BE2C (cell line): ENCODE measurements around the gene TFB2M.
"Not testable (repeated sequence)": the region's sequence is repeated elsewhere in the genome, so short reads cannot be mapped to it uniquely, and the experiment has no call there.

Experiments used
- DNase-seq: peaks from one replicate; pipeline ENCODE4 v3.0.0-alpha.2; 2020
- H3K27me3 ChIP-seq: fragments of 250-450 bp; sonication (Bioruptor Pico); 2 replicates; pipeline ENCODE4 v1.5.1; 2020; ENCODE audit warnings: mild to moderate bottlenecking
- H3K36me3 ChIP-seq: fragments of 250-450 bp; sonication (Bioruptor Pico); 2 replicates; pipeline ENCODE4 v1.5.1; 2020; ENCODE audit warnings: mild to moderate bottlenecking
- H3K4me1 ChIP-seq: fragments of 250-450 bp; sonication (Bioruptor Pico); 2 replicates; pipeline ENCODE4 v1.5.1; 2020
- H3K4me3 ChIP-seq: 2 replicates; pipeline ENCODE4 v1.5.1; 2011; ENCODE audit warnings: low read depth, low read length
- H3K9me3 ChIP-seq: fragments of 250-450 bp; sonication (Bioruptor Pico); 2 replicates; pipeline ENCODE4 v1.5.1; 2020
- CTCF ChIP-seq: IDR thresholded peaks from 2 replicates; pipeline ENCODE4 v1.5.1; 2012; ENCODE audit warnings: mild to moderate bottlenecking, low read depth, low read length

The TFB2M gene

DNA sequence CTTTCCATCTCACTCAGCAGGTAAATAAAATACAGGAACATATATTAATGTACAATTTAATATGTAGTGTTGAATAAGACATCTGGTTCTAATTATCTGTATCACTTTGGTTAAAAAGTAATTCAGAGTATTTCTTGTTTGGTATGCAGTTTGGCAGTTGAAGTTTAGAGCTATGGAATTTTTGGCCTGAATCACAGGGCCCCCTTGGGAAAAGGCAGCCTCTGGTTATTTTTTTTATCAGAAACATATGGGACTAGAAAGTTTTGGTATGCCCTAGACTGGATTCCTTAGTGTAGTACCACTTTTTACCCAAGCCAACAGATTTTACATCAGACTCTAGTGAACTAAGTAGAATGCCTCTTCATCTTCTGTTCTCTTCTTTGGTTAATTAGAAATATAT is 26.6 kb upstream of the TFB2M start:
- H3K4me1 ChIP-seq: no peaks in the 10 kb centered on the region
- H3K4me3 ChIP-seq: no peak overlapping the region
- no peak for TF ChIP-seq CTCF
- H3K9me3 ChIP-seq: no peaks in the 10 kb centered on the region; the same call in 1 of the 2 replicates
- peaks cover 14% of the 10 kb centered on the region for H3K36me3 ChIP-seq
- DNase-seq: no peak
- H3K27me3 ChIP-seq: no peaks in the 10 kb centered on the region

- Histone ChIP-seq H3K9me3 (no peaks in the 10 kb centered on the region; the same call in 1 of the 2 replicates), H3K4me1 (no peaks in the 10 kb centered on the region), H3K27me3 (no peaks in the 10 kb centered on the region), H3K36me3 (peaks cover 14% of the 10 kb centered on the region), H3K4me3 (no peak overlapping the region)
- TF ChIP-seq CTCF: no peak
- DNase-seq: no peak
Measured at GRCh38 chr1:246591958-246592357, 25.9 kb upstream of the TFB2M start.

- Histone ChIP-seq H3K36me3 (peaks cover 14% of the 10 kb centered on the region), H3K4me1 (no peaks in the 10 kb centered on the region), H3K4me3 (no peak overlapping the region), H3K9me3 (no peaks in the 10 kb centered on the region; the same call in 1 of the 2 replicates), H3K27me3 (no peaks in the 10 kb centered on the region)
- no peak for DNase-seq
- no peak for TF ChIP-seq CTCF
Measured at GRCh38 chr1:246591504-246591903, 25.4 kb upstream of the TFB2M start.

DNA sequence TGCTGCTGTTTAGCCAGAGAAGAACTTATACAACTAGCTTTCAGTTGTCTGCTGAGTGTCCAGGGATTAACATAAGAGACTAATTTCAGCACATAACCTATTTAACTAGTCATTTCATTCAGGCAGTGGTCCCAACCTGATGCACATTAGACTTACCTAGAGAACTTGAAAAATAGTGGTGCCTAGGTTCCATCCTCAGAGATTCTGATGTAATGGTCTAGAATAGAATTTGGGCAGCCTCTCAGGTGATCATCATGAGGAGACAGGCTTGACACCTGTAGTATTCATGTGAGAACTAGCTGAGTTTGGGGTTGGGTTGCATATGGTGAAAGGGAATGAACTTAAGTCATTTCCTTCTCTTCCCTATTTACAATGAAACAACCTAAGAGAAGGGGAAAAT is 25.0 kb upstream of the TFB2M start:
- Histone ChIP-seq H3K27me3 (no peaks in the 10 kb centered on the region), H3K4me1 (no peaks in the 10 kb centered on the region), H3K9me3 (no peaks in the 10 kb centered on the region; the same call in 1 of the 2 replicates), H3K4me3 (no peak overlapping the region), H3K36me3 (peaks cover 14% of the 10 kb centered on the region)
- no peak for TF ChIP-seq CTCF
- no peak for DNase-seq

DNA sequence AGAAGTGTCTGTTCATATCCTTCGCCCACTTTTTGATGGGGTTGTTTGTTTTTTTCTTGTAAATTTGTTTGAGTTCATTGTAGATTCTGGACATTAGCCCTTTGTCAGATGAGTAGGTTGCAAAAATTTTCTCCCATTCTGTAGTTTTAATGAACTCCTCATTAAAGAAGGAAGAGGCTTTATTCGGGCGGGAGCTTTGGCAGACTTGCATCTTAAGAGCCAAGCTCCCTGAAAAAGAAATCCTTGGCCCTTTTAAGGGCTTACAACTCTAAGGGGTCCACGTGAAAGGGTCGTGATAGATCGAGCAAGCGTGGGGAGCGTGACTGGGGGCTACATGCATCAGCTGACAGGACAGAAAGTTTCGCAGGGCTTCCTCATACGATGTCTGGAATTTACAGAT is 23.9 kb upstream of the TFB2M start:
- not testable (repeated sequence) for H3K4me3 ChIP-seq

GRCh38 chr1:246588159-246588721 is 22.2 kb upstream of the TFB2M start:
- Histone ChIP-seq H3K27me3 (no peaks in the 10 kb centered on the region), H3K4me3 (no peak overlapping the region), H3K4me1 (no peaks in the 10 kb centered on the region), H3K9me3 (no peaks in the 10 kb centered on the region; the same call in 1 of the 2 replicates), H3K36me3 (peaks cover 10% of the 10 kb centered on the region)
- TF ChIP-seq CTCF: no peak
- no peak for DNase-seq

More for the DNA sequence above, 23.9 kb upstream of the TFB2M start:
- not testable (repeated sequence) for H3K9me3 ChIP-seq, H3K27me3 ChIP-seq, H3K4me1 ChIP-seq, DNase-seq
- peaks cover 14% of the 10 kb centered on the region for H3K36me3 ChIP-seq
